D721Med (cell line): ENCODE measurements around the gene SLC39A8.
"Not testable (repeated sequence)": the region's sequence is repeated elsewhere in the genome, so short reads cannot be mapped to it uniquely, and the experiment has no call there.

Experiments used
- DNase-seq: peaks from one replicate; pipeline ENCODE4 v3.0.0; 2011; ENCODE audit warnings: low spot score; ENCODE audit not compliant: insufficient read length
- FAIRE-seq: peaks from 2 replicates; lab custom pipeline; 2011; peaks lifted over from hg19 to GRCh38; lab: Jason Lieb, UNC
- TF ChIP-seq, protein P1 (sequence below): IDR thresholded peaks from 2 replicates; pipeline ENCODE4 v1.5.1; 2012; ENCODE audit warnings: mild to moderate bottlenecking, control low read depth; ENCODE audit not compliant: insufficient read depth; ENCODE audit errors: missing control alignments

The SLC39A8 gene

GRCh38 chr4:102256321-102256720 lies 89.0 kb downstream of the SLC39A8 start:
- FAIRE-seq (no peak), DNase-seq (no peak)
- TF ChIP-seq, protein P1, sequence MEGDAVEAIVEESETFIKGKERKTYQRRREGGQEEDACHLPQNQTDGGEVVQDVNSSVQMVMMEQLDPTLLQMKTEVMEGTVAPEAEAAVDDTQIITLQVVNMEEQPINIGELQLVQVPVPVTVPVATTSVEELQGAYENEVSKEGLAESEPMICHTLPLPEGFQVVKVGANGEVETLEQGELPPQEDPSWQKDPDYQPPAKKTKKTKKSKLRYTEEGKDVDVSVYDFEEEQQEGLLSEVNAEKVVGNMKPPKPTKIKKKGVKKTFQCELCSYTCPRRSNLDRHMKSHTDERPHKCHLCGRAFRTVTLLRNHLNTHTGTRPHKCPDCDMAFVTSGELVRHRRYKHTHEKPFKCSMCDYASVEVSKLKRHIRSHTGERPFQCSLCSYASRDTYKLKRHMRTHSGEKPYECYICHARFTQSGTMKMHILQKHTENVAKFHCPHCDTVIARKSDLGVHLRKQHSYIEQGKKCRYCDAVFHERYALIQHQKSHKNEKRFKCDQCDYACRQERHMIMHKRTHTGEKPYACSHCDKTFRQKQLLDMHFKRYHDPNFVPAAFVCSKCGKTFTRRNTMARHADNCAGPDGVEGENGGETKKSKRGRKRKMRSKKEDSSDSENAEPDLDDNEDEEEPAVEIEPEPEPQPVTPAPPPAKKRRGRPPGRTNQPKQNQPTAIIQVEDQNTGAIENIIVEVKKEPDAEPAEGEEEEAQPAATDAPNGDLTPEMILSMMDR, result no peak

- TF ChIP-seq, protein P1, result no peak
- FAIRE-seq (no peak), DNase-seq (no peak)
These were observed 91.4 kb downstream of the SLC39A8 start for GRCh38 chr4:102253860-102254259.

GRCh38 chr4:102252171-102252570 lies 93.1 kb downstream of the SLC39A8 start:
- TF ChIP-seq, protein P1, result no peak
- no peak for FAIRE-seq
- no peak for DNase-seq

- TF ChIP-seq, protein P1, result no peak
- DNase-seq (no peak), FAIRE-seq (no peak)
These were observed 94.9 kb downstream of the SLC39A8 start for GRCh38 chr4:102250341-102250740.

GRCh38 chr4:102247041-102247440 lies 98.2 kb downstream of the SLC39A8 start:
- TF ChIP-seq, protein P1, result no peak
- FAIRE-seq, result no peak
- no peak for DNase-seq

- FAIRE-seq (no peak), DNase-seq (no peak)
- TF ChIP-seq, protein P1, result no peak
These were observed 98.9 kb downstream of the SLC39A8 start for GRCh38 chr4:102246416-102246815.

DNA sequence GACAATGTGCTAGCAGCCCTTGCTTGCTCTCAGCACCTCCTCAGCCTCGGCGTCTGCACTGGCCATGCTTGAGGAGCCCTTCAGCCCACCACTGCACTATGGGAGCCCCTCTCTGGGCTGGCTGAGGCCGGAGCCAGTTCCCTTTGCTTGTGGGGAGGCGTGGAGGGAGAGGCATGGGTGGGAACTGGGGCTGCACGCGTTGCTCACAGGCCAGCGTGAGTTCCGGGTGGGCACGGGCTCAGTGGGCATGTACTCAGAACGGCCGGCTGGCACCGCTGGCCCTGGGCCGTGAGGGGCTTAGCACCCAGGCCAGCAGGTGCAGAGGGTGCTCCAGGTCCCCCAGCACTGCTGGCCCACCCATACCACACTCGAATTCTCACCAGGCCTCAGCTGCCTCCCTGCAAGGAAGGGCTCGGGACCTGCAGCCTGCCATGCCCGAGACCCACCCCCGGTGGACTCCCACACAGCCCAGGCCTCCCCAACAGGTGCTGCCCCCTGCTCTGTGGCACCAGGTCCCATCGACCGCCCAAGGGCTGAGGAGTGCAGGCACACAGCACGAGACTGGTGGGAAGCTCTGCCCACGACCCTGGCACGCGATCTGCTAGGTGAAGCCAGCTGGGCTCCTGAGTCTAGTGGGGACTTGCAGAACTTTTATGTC lies 100.3 kb downstream of the SLC39A8 start:
- FAIRE-seq, result no peak
- DNase-seq, result no peak
- TF ChIP-seq, protein P1, result no peak

DNA sequence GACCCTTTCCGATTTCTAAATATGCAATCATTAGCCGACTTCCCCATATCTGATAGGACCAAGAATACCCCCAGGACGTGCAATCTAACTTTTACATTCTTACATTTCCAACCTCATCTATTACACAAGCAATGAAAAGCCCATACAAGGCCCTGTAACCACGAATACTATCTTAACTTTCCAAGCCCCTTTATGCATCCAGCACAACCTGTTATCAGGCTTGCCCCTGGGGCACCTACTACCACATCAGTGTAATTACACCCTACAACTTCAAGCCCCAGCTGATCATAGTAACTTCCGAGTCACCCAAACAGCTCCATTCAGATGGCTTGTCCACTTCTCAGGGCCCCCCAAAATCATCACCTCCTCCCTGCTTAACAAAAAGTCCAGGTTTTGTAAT lies 102.0 kb downstream of the SLC39A8 start:
- DNase-seq, FAIRE-seq: not testable (repeated sequence)
